ENCODE data around the gene PITX3.

GRCh38 chr10:102219370-102219769 is 21.9 kb downstream of the PITX3 start:
- TF ChIP-seq POLR2A (IDR thresholded peaks at IDR 0.05): no peak
- TF ChIP-seq CTCF (IDR thresholded peaks at IDR 0.05): no peak
- TF ChIP-seq EP300 (IDR thresholded peaks at IDR 0.05): no peak
